Uterus (tissue), 4 donors: ENCODE data around the gene PSMB9. TPM values are rescaled to one million over a fixed set of nuclear protein-coding genes. Genes with fewer than 3 reads are reported as not detected.
"Not testable (repeated sequence)": the region's sequence is repeated elsewhere in the genome, so short reads cannot be mapped to it uniquely, and the experiment has no call there.

Experiments used
- DNase-seq, 2 donors: peaks; one replicate each; pipeline ENCODE4 v3.0.0-alpha.2; 2019 to 2020
- H3K27ac ChIP-seq, 2 donors: fragments of 200-600 bp; sonication (generic); 1 replicate in 1 of 2; 2 replicates in 1 of 2; pipeline ENCODE4 v1.5.1; 2016 to 2018
- H3K27me3 ChIP-seq, 2 donors: fragments of 200-600 bp; sonication (generic); one replicate each; pipeline ENCODE4 v1.5.1; 2018 to 2019; ENCODE audit warnings: control low read depth in 1 of 2
- H3K36me3 ChIP-seq, 2 donors: fragments of 200-600 bp; sonication (generic); one replicate each; pipeline ENCODE4 v1.5.1; 2019; ENCODE audit warnings: control low read depth in 1 of 2
- H3K4me1 ChIP-seq, 2 donors: fragments of 200-600 bp; sonication (generic); one replicate each; pipeline ENCODE4 v1.5.1; 2018 to 2019; ENCODE audit warnings: control low read depth in 1 of 2
- H3K4me3 ChIP-seq, 2 donors: fragments of 200-600 bp; sonication (generic); 1 replicate in 1 of 2; 2 replicates in 1 of 2; pipeline ENCODE4 v1.5.1; 2018 to 2019; ENCODE audit warnings: mild to moderate bottlenecking in 1 of 2
- H3K9me3 ChIP-seq, 2 donors: fragments of 200-600 bp; sonication (generic); one replicate each; pipeline ENCODE4 v1.5.1; 2019; ENCODE audit warnings: control low read depth in 1 of 2
- CTCF ChIP-seq, 4 experiments: fragments of 200-600 bp in 2 of 4; fragments of 450-650 bp in 2 of 4; sonication (generic) in 2 of 4; IDR thresholded peaks; one replicate each; pipeline ENCODE4 v1.5.1; 2016 to 2019; ENCODE audit warnings: antibody characterized with exemption in 4 of 4, mild to moderate bottlenecking in 2 of 4, moderate library complexity in 1 of 4
- POLR2A ChIP-seq, 2 donors: fragments of 450-650 bp; IDR thresholded peaks; one replicate each; pipeline ENCODE4 v1.6.1; 2016; ENCODE audit warnings: antibody characterized with exemption in 2 of 2, mild to moderate bottlenecking in 1 of 2, moderate library complexity in 1 of 2
- intact Hi-C: fragments of 100-400 bp; cut with DNase I; formaldehyde crosslinking; loops from one replicate; pipeline ENCODE4 v1.15.1; 2023; ENCODE audit warnings: low total_unique reads
- total RNA-seq, 4 donors: library from RNA; depleted of rRNA in 3 of 4; stranded (reverse); fragments of >200 nt in 3 of 4; gene quantifications; one replicate each; pipeline versions ENCODE4 v1.1.0 to v1.2.4, GENCODE V29; 2014 to 2023
- donor health status: DM: yes; HTN: yes; CAD: no.

The PSMB9 gene
- total RNA-seq, 4 donors from 2014 or later: 14.0 to 50.7 (median 38.6) TPM

- DNase-seq: no peak
- TF ChIP-seq POLR2A (IDR thresholded peaks at IDR 0.05): no peak
- TF ChIP-seq CTCF (IDR thresholded peaks at IDR 0.05): no peak
- no peaks in the 10 kb centered on the region for H3K9me3 ChIP-seq
- no peak overlapping the region for H3K4me3 ChIP-seq
- no peaks in the 10 kb centered on the region for H3K27me3 ChIP-seq
- no peak overlapping the region for H3K27ac ChIP-seq
- no peaks in the 10 kb centered on the region for H3K4me1 ChIP-seq
- intact Hi-C loops: loop anchor here (5.0 to 10.0 kb wide), 2 partner anchors 55 to 108 kb away; no protein-coding TSS in a partner anchor
- no peaks in the 10 kb centered on the region for H3K36me3 ChIP-seq
These were observed 25.7 kb downstream of the PSMB9 start for GRCh38 chr6:32879691-32880090.

- not testable (repeated sequence) for H3K9me3 ChIP-seq, H3K27ac ChIP-seq, H3K36me3 ChIP-seq, H3K4me1 ChIP-seq, H3K27me3 ChIP-seq, DNase-seq, H3K4me3 ChIP-seq
- intact Hi-C loops: loop anchor here (5.0 to 10.0 kb wide), 2 partner anchors 54 to 106 kb away; no protein-coding TSS in a partner anchor
These were observed 27.0 kb downstream of the PSMB9 start for GRCh38 chr6:32880962-32881361.

GRCh38 chr6:32882879-32883250, 28.9 kb downstream of the PSMB9 start:
- no peak for DNase-seq
- Histone ChIP-seq H3K4me1 (peaks cover 0 to 7% of the 10 kb centered on the region in 2 donors), H3K27ac (no peak overlapping the region), H3K36me3 (no peaks in the 10 kb centered on the region), H3K27me3 (no peaks in the 10 kb centered on the region), H3K9me3 (no peaks in the 10 kb centered on the region), H3K4me3 (no peak overlapping the region)
- intact Hi-C loops: loop anchor here (5.0 to 10.0 kb wide), 2 partner anchors 52 to 104 kb away; no protein-coding TSS in a partner anchor
- no peak for TF ChIP-seq CTCF (IDR thresholded peaks at IDR 0.05)

- H3K4me1 ChIP-seq: peaks cover 0 to 7% of the 10 kb centered on the region in 2 donors
- no peaks in the 10 kb centered on the region for H3K9me3 ChIP-seq
- no peaks in the 10 kb centered on the region for H3K27me3 ChIP-seq
- no peaks in the 10 kb centered on the region for H3K36me3 ChIP-seq
- TF ChIP-seq POLR2A (IDR thresholded peaks at IDR 0.05): no peak
- no peak for TF ChIP-seq CTCF (IDR thresholded peaks at IDR 0.05)
- no peak overlapping the region for H3K4me3 ChIP-seq
- intact Hi-C loops: loop anchor here (5.0 to 10.0 kb wide), 2 partner anchors 51 to 104 kb away; no protein-coding TSS in a partner anchor
- peak in 1 of 2 donors; percentile 36 for DNase-seq
- H3K27ac ChIP-seq: no peak overlapping the region
These were observed 29.8 kb downstream of the PSMB9 start for GRCh38 chr6:32883789-32884188.

- no peak overlapping the region for H3K27ac ChIP-seq
- intact Hi-C loops: loop anchor here (10.0 kb wide), 1 partner anchor 49 kb away; no protein-coding TSS in a partner anchor
- no peaks in the 10 kb centered on the region for H3K9me3 ChIP-seq
- no peaks in the 10 kb centered on the region for H3K27me3 ChIP-seq
- no peaks in the 10 kb centered on the region for H3K36me3 ChIP-seq
- no peak overlapping the region for H3K4me3 ChIP-seq
- peaks cover 0 to 7% of the 10 kb centered on the region in 2 donors for H3K4me1 ChIP-seq
- no peak for DNase-seq
- peak; percentile 58 to 78 (median 76) for TF ChIP-seq CTCF (IDR thresholded peaks at IDR 0.05)
- TF ChIP-seq POLR2A (IDR thresholded peaks at IDR 0.05): no peak
These were observed 31.8 kb downstream of the PSMB9 start for GRCh38 chr6:32885698-32886286.
